HTR-8/SVneo (cell line): ENCODE measurements around the gene VAV1.
A peak's percentile ranks its signal among the peaks of the same experiment; 100 is the strongest.
"Not testable (repeated sequence)": the region's sequence is repeated elsewhere in the genome, so short reads cannot be mapped to it uniquely, and the experiment has no call there.

Experiments used
- DNase-seq: peaks from one replicate; pipeline ENCODE4 v3.0.0; 2011; ENCODE audit warnings: low spot score, mixed read lengths; ENCODE audit not compliant: insufficient read length
- FAIRE-seq: peaks from 2 replicates; lab custom pipeline; 2011; peaks lifted over from hg19 to GRCh38; lab: Jason Lieb, UNC

The VAV1 gene

GRCh38 chr19:6736169-6736916 is 36.2 kb upstream of the VAV1 start:
- FAIRE-seq: peak; percentile 4

GRCh38 chr19:6736917-6737283 is 35.6 kb upstream of the VAV1 start:
- no peak for DNase-seq
- no peak for FAIRE-seq

More at GRCh38 chr19:6736169-6736916, 36.2 kb upstream of the VAV1 start:
- DNase-seq: peak; percentile 81

GRCh38 chr19:6737284-6737872 is 35.1 kb upstream of the VAV1 start, which contains the start of gene GPR108:
TSS of gene GPR108 (minus strand) at chr19:6737580. CDS start at chr19:6737576, 4 bp downstream.
- FAIRE-seq (peak; percentile 97), DNase-seq (peak; percentile 99)

GRCh38 chr19:6737873-6738786 is 34.4 kb upstream of the VAV1 start:
- DNase-seq: peak; percentile 72
- FAIRE-seq: no peak

GRCh38 chr19:6738787-6739389 is 33.6 kb upstream of the VAV1 start:
- FAIRE-seq (no peak), DNase-seq (no peak)

- FAIRE-seq (peak; percentile 20), DNase-seq (peak; percentile 71)
Measured at GRCh38 chr19:6739390-6739882, 33.1 kb upstream of the VAV1 start, which contains the start of gene TRIP10. TSS of gene TRIP10 (plus strand) at chr19:6739680. CDS start at chr19:6739762, 82 bp downstream.

GRCh38 chr19:6739883-6740588 is 32.5 kb upstream of the VAV1 start:
- no peak for DNase-seq
- no peak for FAIRE-seq

- DNase-seq: peak; percentile 69
- FAIRE-seq: no peak
Measured at GRCh38 chr19:6740589-6741343, 31.7 kb upstream of the VAV1 start.

- DNase-seq (no peak), FAIRE-seq (no peak)
Measured at GRCh38 chr19:6743066-6743465, 29.4 kb upstream of the VAV1 start.

- DNase-seq (no peak), FAIRE-seq (no peak)
Measured at GRCh38 chr19:6743714-6744380, 28.7 kb upstream of the VAV1 start.

GRCh38 chr19:6744381-6745301 is 27.9 kb upstream of the VAV1 start:
- DNase-seq: peak; percentile 95
- FAIRE-seq: peak; percentile 91

- no peak for FAIRE-seq
- no peak for DNase-seq
Measured at GRCh38 chr19:6745965-6746364, 26.5 kb upstream of the VAV1 start.

GRCh38 chr19:6748543-6748942 is 24.0 kb upstream of the VAV1 start:
- DNase-seq, FAIRE-seq: not testable (repeated sequence)

- FAIRE-seq: no peak
- no peak for DNase-seq
Measured at GRCh38 chr19:6750062-6750461, 22.4 kb upstream of the VAV1 start.

GRCh38 chr19:6751189-6751588 is 21.3 kb upstream of the VAV1 start:
- FAIRE-seq (no peak), DNase-seq (no peak)

GRCh38 chr19:6752256-6753177 is 20.0 kb upstream of the VAV1 start:
- FAIRE-seq (no peak), DNase-seq (no peak)
